ENCODE results near the gene FRY. TPM values are rescaled to one million over a fixed set of nuclear protein-coding genes. Genes with fewer than 3 reads are reported as not detected.

Gene FRY
- total and polyA plus RNA-seq, 2 donors (not counting 1 experiment from before 2014, with no cell fraction given), result 2.3 to 6.3 TPM

GRCh38 chr13:32299893-32300292 lies 268.3 kb downstream of the FRY start:
- Mint-ChIP-seq H3K4me1 (no peaks in the 10 kb centered on the region), H3K27me3 (peaks cover 9% of the 10 kb centered on the region), H3K4me3 (no peak overlapping the region), H3K9me3 (ENCODE audit: insufficient read depth) (no peaks in the 10 kb centered on the region), H3K27ac (no peak overlapping the region)
- intact Hi-C loops (cut with micrococcal nuclease), result no loop called here
- no peak overlapping the region for H3K9ac ChIP-seq (ENCODE audit: low read length)
- H3K4me1 ChIP-seq (ENCODE audit: control insufficient read depth in 2 of 2, insufficient read depth in 2 of 2, low read length in 2 of 2), result no peaks in the 10 kb centered on the region
- H3K27me3 ChIP-seq (replicated peaks in 1 of 4; ENCODE audit: control extremely low read depth in 1 of 4, control insufficient read depth in 3 of 4, insufficient read depth in 4 of 4, low read length in 3 of 4), result peaks cover 0 to 17% (median 6%) of the 10 kb centered on the region in 4 experiments
- ChIA-PET POLR2A (no interaction called here), CTCF (no interaction called here)
- no peaks in the 10 kb centered on the region for H3K79me2 ChIP-seq (ENCODE audit: control insufficient read depth, insufficient read depth, low read length)
- H3K9me3 ChIP-seq (ENCODE audit: control extremely low read depth in 1 of 3, control insufficient read depth in 2 of 3, insufficient read depth in 1 of 3, low read length in 2 of 3), result no peaks in the 10 kb centered on the region
- no peak overlapping the region for H2AFZ ChIP-seq (ENCODE audit: insufficient read depth, low read depth, low read length, poor library complexity, severe bottlenecking)
- no peaks in the 10 kb centered on the region for H4K20me1 ChIP-seq (ENCODE audit: control insufficient read depth, insufficient read depth, low read length, poor library complexity, severe bottlenecking)
- no peak overlapping the region for H3K4me2 ChIP-seq (replicated peaks; ENCODE audit: low read depth, low read length, poor library complexity, severe bottlenecking)
- DNase-seq, result no peak
- TF ChIP-seq, protein P1, sequence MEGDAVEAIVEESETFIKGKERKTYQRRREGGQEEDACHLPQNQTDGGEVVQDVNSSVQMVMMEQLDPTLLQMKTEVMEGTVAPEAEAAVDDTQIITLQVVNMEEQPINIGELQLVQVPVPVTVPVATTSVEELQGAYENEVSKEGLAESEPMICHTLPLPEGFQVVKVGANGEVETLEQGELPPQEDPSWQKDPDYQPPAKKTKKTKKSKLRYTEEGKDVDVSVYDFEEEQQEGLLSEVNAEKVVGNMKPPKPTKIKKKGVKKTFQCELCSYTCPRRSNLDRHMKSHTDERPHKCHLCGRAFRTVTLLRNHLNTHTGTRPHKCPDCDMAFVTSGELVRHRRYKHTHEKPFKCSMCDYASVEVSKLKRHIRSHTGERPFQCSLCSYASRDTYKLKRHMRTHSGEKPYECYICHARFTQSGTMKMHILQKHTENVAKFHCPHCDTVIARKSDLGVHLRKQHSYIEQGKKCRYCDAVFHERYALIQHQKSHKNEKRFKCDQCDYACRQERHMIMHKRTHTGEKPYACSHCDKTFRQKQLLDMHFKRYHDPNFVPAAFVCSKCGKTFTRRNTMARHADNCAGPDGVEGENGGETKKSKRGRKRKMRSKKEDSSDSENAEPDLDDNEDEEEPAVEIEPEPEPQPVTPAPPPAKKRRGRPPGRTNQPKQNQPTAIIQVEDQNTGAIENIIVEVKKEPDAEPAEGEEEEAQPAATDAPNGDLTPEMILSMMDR (IDR thresholded peaks at IDR 0.05), result no peak
- no peak for TF ChIP-seq EZH2 (IDR thresholded peaks at IDR 0.05; ENCODE audit: borderline replicate concordance, insufficient read depth, low read depth, low read length, poor library complexity, severe bottlenecking)
- 78% methylated on average over 2 of the region's 4 CpGs for WGBS (ENCODE audit: insufficient coverage)
- no peaks in the 10 kb centered on the region for H3K36me3 ChIP-seq (replicated peaks in 1 of 2; ENCODE audit: control extremely low read depth in 1 of 2, control insufficient read depth in 1 of 2, extremely low read depth in 1 of 2, insufficient read depth in 2 of 2, low read length in 1 of 2)
- no peak overlapping the region for H3K4me3 ChIP-seq (ENCODE audit: control extremely low read depth in 1 of 5, extremely low read depth in 1 of 5, insufficient read depth in 1 of 5, low read depth in 2 of 5, low read length in 4 of 5)
- ATAC-seq (ENCODE audit: low read depth), result no peak
- H3K27ac ChIP-seq (ENCODE audit: low read length in 2 of 2), result no peak overlapping the region

DNA sequence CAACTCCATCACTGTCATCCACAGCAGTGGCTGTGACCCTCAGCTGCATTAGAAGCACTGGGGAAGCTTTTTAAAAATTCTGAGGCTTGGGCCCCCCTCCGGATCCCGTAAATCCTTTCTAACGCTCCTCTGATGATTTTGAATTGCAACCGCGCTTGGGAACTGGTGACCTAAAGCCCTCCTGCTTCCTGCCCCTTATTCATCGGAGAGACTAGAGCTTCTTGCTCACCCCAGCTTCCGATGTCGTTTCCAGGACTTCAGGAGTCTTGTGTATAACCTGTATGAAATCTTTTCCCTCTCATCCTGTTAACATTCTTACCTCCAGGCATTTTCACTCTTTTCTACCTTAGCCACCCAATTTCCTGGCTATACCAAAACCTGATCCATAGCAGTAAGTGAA lies 268.8 kb downstream of the FRY start:
- WGBS (ENCODE audit: insufficient coverage), result 12% methylated on average over 2 of the region's 8 CpGs
- ChIA-PET CTCF (no interaction called here), POLR2A (no interaction called here)
- Histone ChIP-seq H3K27me3 (replicated peaks in 1 of 4; ENCODE audit: control extremely low read depth in 1 of 4, control insufficient read depth in 3 of 4, insufficient read depth in 4 of 4, low read length in 3 of 4) (peaks cover 0 to 17% (median 6%) of the 10 kb centered on the region in 4 experiments), H3K9me3 (ENCODE audit: control extremely low read depth in 1 of 3, control insufficient read depth in 2 of 3, insufficient read depth in 1 of 3, low read length in 2 of 3) (no peaks in the 10 kb centered on the region), H2AFZ (ENCODE audit: insufficient read depth, low read depth, low read length, poor library complexity, severe bottlenecking) (peak overlapping the region; percentile 18), H3K36me3 (replicated peaks in 1 of 2; ENCODE audit: control extremely low read depth in 1 of 2, control insufficient read depth in 1 of 2, extremely low read depth in 1 of 2, insufficient read depth in 2 of 2, low read length in 1 of 2) (no peaks in the 10 kb centered on the region), H3K4me2 (replicated peaks; ENCODE audit: low read depth, low read length, poor library complexity, severe bottlenecking) (no peak overlapping the region), H3K27ac (ENCODE audit: low read length in 2 of 2) (no peak overlapping the region), H3K4me1 (ENCODE audit: control insufficient read depth in 2 of 2, insufficient read depth in 2 of 2, low read length in 2 of 2) (no peaks in the 10 kb centered on the region), H3K9ac (ENCODE audit: low read length) (no peak overlapping the region), H4K20me1 (ENCODE audit: control insufficient read depth, insufficient read depth, low read length, poor library complexity, severe bottlenecking) (no peaks in the 10 kb centered on the region), H3K79me2 (ENCODE audit: control insufficient read depth, insufficient read depth, low read length) (no peaks in the 10 kb centered on the region), H3K4me3 (ENCODE audit: control extremely low read depth in 1 of 5, extremely low read depth in 1 of 5, insufficient read depth in 1 of 5, low read depth in 2 of 5, low read length in 4 of 5) (no peak overlapping the region)
- Mint-ChIP-seq H3K27me3 (peaks cover 9% of the 10 kb centered on the region), H3K9me3 (ENCODE audit: insufficient read depth) (no peaks in the 10 kb centered on the region), H3K4me1 (no peaks in the 10 kb centered on the region), H3K27ac (no peak overlapping the region), H3K4me3 (no peak overlapping the region)
- intact Hi-C loops (cut with micrococcal nuclease), result no loop called here
- ATAC-seq (ENCODE audit: low read depth), result no peak
- TF ChIP-seq EZH2 (IDR thresholded peaks at IDR 0.05; ENCODE audit: borderline replicate concordance, insufficient read depth, low read depth, low read length, poor library complexity, severe bottlenecking), result no peak
- TF ChIP-seq, protein P1 (IDR thresholded peaks at IDR 0.05), result no peak
- no peak for DNase-seq

Measured in B cell (primary cell).